Coronary artery (tissue), 2 donors: ENCODE measurements around the gene ACMSD.
"Not testable (repeated sequence)": the region's sequence is repeated elsewhere in the genome, so short reads cannot be mapped to it uniquely, and the experiment has no call there.

Experiments used
- DNase-seq: peaks from one replicate; pipeline ENCODE4 v3.0.0-alpha.2; 2017; ENCODE audit warnings: low spot score
- H3K27ac ChIP-seq, 2 donors: fragments of 200-600 bp; sonication (generic); one replicate each; pipeline ENCODE4 v1.5.1; 2016 to 2019
- H3K4me3 ChIP-seq: fragments of 200-600 bp; sonication (generic); 2 replicates; pipeline ENCODE4 v1.5.1; 2016; ENCODE audit warnings: mild to moderate bottlenecking, moderate library complexity
- TF ChIP-seq, protein P1 (sequence below): fragments of 200-600 bp; sonication (generic); IDR thresholded peaks from one replicate; pipeline ENCODE4 v1.5.1; 2019; ENCODE audit warnings: antibody characterized with exemption

ACMSD gene

DNA sequence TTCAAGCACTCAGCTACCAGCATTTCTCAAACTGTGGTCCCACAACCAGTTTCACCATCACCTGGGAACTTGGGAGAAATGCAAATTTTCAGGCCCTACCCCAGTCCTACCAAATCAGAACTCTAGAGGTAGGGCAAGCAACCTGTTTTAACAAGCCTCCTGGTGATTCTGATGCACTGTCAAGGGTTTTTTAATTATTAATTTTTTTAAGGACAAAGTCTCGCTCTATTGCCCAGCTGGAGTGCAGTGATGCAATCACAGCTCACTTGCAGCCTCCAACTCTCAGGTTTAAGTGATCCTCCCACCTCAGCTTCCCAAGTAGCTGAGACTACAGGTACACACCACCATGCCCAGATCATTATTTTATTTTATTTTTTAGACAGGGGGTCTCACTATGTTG is 7.8 kb downstream of the ACMSD start:
- no peak overlapping the region for H3K4me3 ChIP-seq
- no peak overlapping the region for H3K27ac ChIP-seq
- no peak for DNase-seq
- TF ChIP-seq, protein P1, sequence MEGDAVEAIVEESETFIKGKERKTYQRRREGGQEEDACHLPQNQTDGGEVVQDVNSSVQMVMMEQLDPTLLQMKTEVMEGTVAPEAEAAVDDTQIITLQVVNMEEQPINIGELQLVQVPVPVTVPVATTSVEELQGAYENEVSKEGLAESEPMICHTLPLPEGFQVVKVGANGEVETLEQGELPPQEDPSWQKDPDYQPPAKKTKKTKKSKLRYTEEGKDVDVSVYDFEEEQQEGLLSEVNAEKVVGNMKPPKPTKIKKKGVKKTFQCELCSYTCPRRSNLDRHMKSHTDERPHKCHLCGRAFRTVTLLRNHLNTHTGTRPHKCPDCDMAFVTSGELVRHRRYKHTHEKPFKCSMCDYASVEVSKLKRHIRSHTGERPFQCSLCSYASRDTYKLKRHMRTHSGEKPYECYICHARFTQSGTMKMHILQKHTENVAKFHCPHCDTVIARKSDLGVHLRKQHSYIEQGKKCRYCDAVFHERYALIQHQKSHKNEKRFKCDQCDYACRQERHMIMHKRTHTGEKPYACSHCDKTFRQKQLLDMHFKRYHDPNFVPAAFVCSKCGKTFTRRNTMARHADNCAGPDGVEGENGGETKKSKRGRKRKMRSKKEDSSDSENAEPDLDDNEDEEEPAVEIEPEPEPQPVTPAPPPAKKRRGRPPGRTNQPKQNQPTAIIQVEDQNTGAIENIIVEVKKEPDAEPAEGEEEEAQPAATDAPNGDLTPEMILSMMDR = no peak

DNA sequence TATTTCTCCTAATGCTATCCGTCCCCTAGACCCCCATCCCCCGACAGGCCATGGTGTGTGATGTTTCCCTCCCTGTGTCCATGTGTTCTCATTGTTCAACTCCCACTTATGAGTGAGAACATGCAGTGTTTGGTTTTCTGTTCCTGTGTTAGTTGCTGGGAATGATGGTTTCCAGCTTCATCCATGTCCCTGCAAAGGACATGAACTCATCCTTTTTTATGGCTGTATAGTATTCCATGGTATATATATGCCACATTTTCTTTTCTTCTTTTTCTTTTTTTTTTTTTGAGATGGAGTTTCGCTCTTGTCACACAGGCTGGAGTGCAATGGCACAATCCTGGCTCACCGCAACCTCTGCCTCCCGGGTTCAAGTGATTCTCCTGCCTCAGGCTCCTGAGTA is 9.2 kb downstream of the ACMSD start:
- H3K27ac ChIP-seq, DNase-seq: not testable (repeated sequence)

DNA sequence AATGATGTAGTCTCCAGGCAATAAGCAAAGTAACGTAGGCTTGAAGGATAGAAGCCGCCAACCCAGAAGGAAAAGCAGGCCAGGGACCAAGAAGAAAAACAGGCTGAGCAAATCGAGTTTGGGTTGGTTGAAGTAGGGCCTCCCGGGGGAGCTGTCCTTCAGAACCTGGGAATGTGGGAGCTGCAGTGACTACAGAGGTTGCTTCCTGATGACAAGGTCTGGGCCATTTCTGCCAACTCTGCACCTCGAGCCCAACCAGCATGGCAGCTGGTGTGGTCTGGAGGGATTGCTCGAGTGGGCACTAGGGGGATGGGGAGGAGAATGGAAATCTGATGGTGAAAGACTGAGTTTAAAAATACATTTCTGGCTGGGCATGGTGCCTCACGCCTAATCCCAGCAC is 14.1 kb downstream of the ACMSD start:
- Histone ChIP-seq H3K4me3 (no peak overlapping the region), H3K27ac (no peak overlapping the region)
- TF ChIP-seq, protein P1 = no peak
- DNase-seq = no peak

More for the DNA sequence above, 9.2 kb downstream of the ACMSD start:
- H3K4me3 ChIP-seq = not testable (repeated sequence)

DNA sequence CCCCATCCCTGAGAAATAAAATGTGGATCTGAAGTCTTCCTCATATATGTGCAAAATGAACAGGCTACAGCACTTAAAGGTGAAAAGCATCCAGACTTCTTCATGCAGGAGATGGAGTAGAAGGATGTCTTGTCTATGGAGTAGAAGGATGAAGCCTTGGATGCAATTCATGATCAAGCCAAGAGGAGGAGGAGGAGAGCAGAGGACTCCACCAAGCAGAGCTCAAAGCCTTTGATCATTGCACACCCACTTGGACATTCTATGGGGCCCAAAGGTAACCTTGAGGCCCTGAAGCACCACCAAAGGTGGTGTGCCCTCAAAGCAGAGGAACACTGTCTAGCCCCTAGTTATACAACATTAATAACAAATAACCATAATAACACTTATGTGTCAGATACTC is 17.3 kb downstream of the ACMSD start:
- H3K27ac ChIP-seq = no peak overlapping the region
- no peak overlapping the region for H3K4me3 ChIP-seq
- DNase-seq = no peak
- TF ChIP-seq, protein P1 = no peak

DNA sequence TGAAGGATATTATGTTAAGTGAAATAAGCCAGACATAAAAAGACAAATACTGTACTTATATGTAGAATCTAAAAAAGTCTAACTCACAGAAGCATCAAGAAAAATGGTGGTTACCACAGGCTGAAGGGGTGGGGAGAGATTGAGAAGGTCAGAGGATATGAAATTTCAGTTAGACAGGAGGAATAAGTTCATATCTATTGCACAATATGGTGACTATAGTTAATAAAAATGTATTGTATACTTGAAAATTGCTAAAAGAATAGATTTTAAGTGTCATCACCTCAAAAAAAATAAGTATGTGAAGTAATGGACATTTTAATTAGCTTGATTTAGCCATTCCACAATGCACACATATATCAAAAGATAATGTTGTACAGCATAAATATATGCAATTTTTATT is 19.8 kb downstream of the ACMSD start:
- DNase-seq = no peak
- no peak overlapping the region for H3K27ac ChIP-seq
- TF ChIP-seq, protein P1 = no peak
- no peak overlapping the region for H3K4me3 ChIP-seq

DNA sequence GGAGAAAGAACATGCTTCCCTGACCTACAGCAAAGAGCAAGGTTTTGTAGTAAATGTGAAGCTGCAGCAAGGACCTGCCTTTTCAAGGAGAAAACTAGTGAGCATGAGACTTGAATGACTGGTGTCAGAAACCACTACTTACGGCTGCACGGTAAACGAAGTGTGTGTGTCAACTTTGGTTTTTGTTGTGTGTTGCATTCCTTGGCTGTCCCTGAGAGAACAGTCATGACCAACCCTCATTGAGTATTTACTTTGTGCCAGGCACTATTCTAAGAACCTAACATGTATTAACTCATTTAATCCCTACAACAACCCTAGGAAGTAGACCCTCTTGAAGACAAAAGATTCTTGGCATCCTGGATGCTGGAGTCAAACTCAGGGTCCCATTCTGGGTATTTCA is 22.8 kb downstream of the ACMSD start:
- no peak overlapping the region for H3K27ac ChIP-seq
- DNase-seq = no peak
- H3K4me3 ChIP-seq = no peak overlapping the region
- TF ChIP-seq, protein P1 = no peak

DNA sequence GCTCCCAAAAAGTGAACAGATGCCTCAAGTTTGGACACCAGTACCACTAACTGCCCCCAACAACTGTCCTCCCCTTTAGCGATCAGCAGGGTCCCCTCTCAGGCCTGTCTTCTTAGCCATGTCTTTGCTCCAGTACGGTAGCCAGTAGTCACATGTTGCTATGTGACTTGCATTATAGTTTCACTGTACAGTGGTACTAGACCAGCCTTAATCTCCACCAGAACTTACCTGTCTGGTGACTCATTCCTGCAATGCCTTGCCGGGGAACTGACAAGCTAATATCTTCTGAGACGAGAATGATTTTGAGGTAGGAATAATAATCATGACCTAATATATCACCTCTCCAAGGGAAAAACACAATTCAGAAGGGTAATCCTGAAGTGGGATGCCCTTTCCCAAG is 23.7 kb downstream of the ACMSD start:
- H3K27ac ChIP-seq = no peak overlapping the region
- DNase-seq = no peak
- TF ChIP-seq, protein P1 = no peak
- H3K4me3 ChIP-seq = no peak overlapping the region

DNA sequence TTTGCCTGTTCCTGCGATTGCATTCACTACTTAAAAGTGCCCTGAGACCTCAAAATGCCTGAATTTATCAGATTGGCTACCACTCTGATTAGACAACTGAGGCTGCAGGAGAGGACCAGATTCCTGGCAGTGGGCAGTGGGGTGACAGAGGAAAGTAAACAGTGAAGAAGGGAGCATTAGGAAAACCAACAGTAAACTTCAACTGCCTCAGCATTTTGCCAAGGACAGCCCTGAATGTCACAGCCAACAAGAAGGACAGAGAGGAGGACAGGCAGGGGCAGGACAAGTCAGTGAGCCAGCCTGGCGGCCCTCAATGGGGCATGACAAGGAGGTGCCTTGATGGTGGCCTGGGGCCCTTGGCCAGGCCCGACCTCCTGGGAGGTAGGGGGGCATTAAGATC is 24.3 kb downstream of the ACMSD start:
- H3K27ac ChIP-seq = no peak overlapping the region
- TF ChIP-seq, protein P1 = no peak
- no peak for DNase-seq
- no peak overlapping the region for H3K4me3 ChIP-seq
